Naive thymus-derived CD4-positive, alpha-beta T cell (primary cell): ENCODE data around the gene TRIM10. TPM values are rescaled to one million over a fixed set of nuclear protein-coding genes. Genes with fewer than 3 reads are reported as not detected.

Experiments
- ATAC-seq: fragments of 150-1000 bp; cut with Tn5 transposase; 2 replicates; pipeline ENCODE4 v1.10.0; 2021; ENCODE audit warnings: mild to moderate bottlenecking, moderate library complexity
- CTCF ChIA-PET: fragments of 350-600 bp; sonication (Branson Sonifier 250); formaldehyde crosslinking; loops from one replicate; lab custom pipeline; 2021; ENCODE audit warnings: antibody characterized with exemption; lab: Charles Lee
- POLR2A ChIA-PET: fragments of 350-600 bp; sonication (Branson Sonifier 250); formaldehyde crosslinking; loops from one replicate; lab custom pipeline; 2021; ENCODE audit warnings: antibody characterized with exemption, inconsistent platforms; lab: Charles Lee
- DNase-seq, 9 donors: peaks; one replicate each; pipeline versions ENCODE4 v3.0.0 to v3.0.0-alpha.2; 2020 to 2022; ENCODE audit warnings: mixed read lengths in 1 of 9
- H3K27ac ChIP-seq: one replicate; pipeline ENCODE4 v1.7.0; 2013; ENCODE audit warnings: mild to moderate bottlenecking, low read depth, low read length, moderate library complexity
- H3K27me3 ChIP-seq, 2 donors: one replicate each; pipeline ENCODE4 v1.7.0; 2013; ENCODE audit warnings: low read length in 2 of 2, mild to moderate bottlenecking in 2 of 2, moderate library complexity in 2 of 2; ENCODE audit not compliant: control insufficient read depth in 2 of 2, insufficient read depth in 2 of 2
- H3K36me3 ChIP-seq, 3 experiments: 1 replicate in 2 of 3; 2 replicates in 1 of 3; pipeline ENCODE4 v1.7.0; 2013; ENCODE audit warnings: low read length in 3 of 3, mild to moderate bottlenecking in 3 of 3, moderate library complexity in 1 of 3; ENCODE audit not compliant: insufficient read depth in 3 of 3, control insufficient read depth in 2 of 3
- H3K4me1 ChIP-seq, 2 donors: one replicate each; pipeline ENCODE4 v1.7.0; 2013; ENCODE audit warnings: low read length in 2 of 2, mild to moderate bottlenecking in 2 of 2, moderate library complexity in 1 of 2; ENCODE audit not compliant: control insufficient read depth in 2 of 2, insufficient read depth in 2 of 2
- H3K4me3 ChIP-seq: 2 replicates; pipeline ENCODE4 v1.7.0; 2013; ENCODE audit warnings: mild to moderate bottlenecking, low read length
- H3K9me3 ChIP-seq, 3 experiments: 1 replicate in 2 of 3; 2 replicates in 1 of 3; pipeline ENCODE4 v1.7.0; 2013; ENCODE audit warnings: low read length in 3 of 3; ENCODE audit not compliant: control insufficient read depth in 2 of 3
- H3K27ac Mint-ChIP-seq, 9 donors: one replicate each; pipeline ENCODE4 v1.8.0; 2020 to 2022; ENCODE audit warnings: mixed read lengths in 9 of 9, mild to moderate bottlenecking in 8 of 9, moderate library complexity in 5 of 9, inconsistent platforms in 2 of 9
- H3K27me3 Mint-ChIP-seq, 5 donors: one replicate each; pipeline ENCODE4 v1.8.0; 2021 to 2022; ENCODE audit warnings: mixed read lengths in 5 of 5, mild to moderate bottlenecking in 1 of 5
- H3K36me3 Mint-ChIP-seq, 5 donors: one replicate each; pipeline ENCODE4 v1.8.0; 2020 to 2022; ENCODE audit warnings: mixed read lengths in 5 of 5, mild to moderate bottlenecking in 3 of 5, inconsistent platforms in 1 of 5
- H3K4me1 Mint-ChIP-seq, 7 donors: one replicate each; pipeline ENCODE4 v1.8.0; 2020 to 2022; ENCODE audit warnings: mixed read lengths in 7 of 7, mild to moderate bottlenecking in 3 of 7, inconsistent platforms in 1 of 7
- H3K4me3 Mint-ChIP-seq, 10 donors: one replicate each; pipeline ENCODE4 v1.8.0; 2020 to 2022; ENCODE audit warnings: mild to moderate bottlenecking in 10 of 10, mixed read lengths in 10 of 10, moderate library complexity in 6 of 10, inconsistent platforms in 2 of 10
- H3K9me3 Mint-ChIP-seq, 11 donors: one replicate each; pipeline ENCODE4 v1.8.0; 2020 to 2022; ENCODE audit warnings: mixed read lengths in 11 of 11, mild to moderate bottlenecking in 4 of 11, inconsistent platforms in 1 of 11, moderate library complexity in 1 of 11
- intact Hi-C, 2 donors: fragments of 100-400 bp; cut with micrococcal nuclease; formaldehyde crosslinking; loops; one replicate each; pipeline ENCODE4 v1.15.1; 2023
- polyA plus RNA-seq, 2 donors: library from polyadenylated mRNA; unstranded; fragments of 300-500 nt; fragmentation: Illumina TruSeq; gene quantifications; one replicate each; pipeline ENCODE4 v1.2.3, GENCODE V29; 2021
- total RNA-seq, 6 experiments: library from RNA in 5 of 6; stranded (reverse) in 5 of 6; gene quantifications; 1 replicate in 5 of 6; 2 replicates in 1 of 6; pipeline ENCODE4 v1.2.3 and lab custom pipeline; 2021 to 2026

TRIM10 gene
- total and polyA plus RNA-seq, 7 experiments from 2014 or later = 0.12 TPM; not detected in 6

GRCh38 chr6:30194797-30195690, 34.0 kb upstream of the TRIM10 start:
- DNase-seq (no peak), ATAC-seq (no peak)
- Histone ChIP-seq H3K4me3 (no peak overlapping the region), H3K9me3 (no peaks in the 10 kb centered on the region), H3K27ac (no peak overlapping the region), H3K4me1 (no peaks in the 10 kb centered on the region), H3K27me3 (no peaks in the 10 kb centered on the region), H3K36me3 (peaks cover 21 to 77% (median 22%) of the 10 kb centered on the region in 3 experiments)
- Mint-ChIP-seq H3K36me3 (peaks cover 5 to 54% (median 16%) of the 10 kb centered on the region in 5 donors), H3K27me3 (no peaks in the 10 kb centered on the region), H3K27ac (peak overlapping the region in 8 of 9 donors; percentile 18 to 48 (median 34)), H3K9me3 (peaks cover 0 to 1% (median 0%) of the 10 kb centered on the region in 11 donors), H3K4me3 (no peak overlapping the region), H3K4me1 (peaks cover 0 to 12% (median 3%) of the 10 kb centered on the region in 7 donors)
- CTCF ChIA-PET = no interaction called here
- intact Hi-C loops = no loop called here
- POLR2A ChIA-PET = interaction anchor here (1.0 to 1.1 kb wide), 2 partner anchors 11 to 18 kb away, joined by 3 to 4 read pairs; partner anchors contain the start of gene TRIM26

- peaks cover 0 to 1% (median 0%) of the 10 kb centered on the region in 11 donors for H3K9me3 Mint-ChIP-seq
- intact Hi-C loops = no loop called here
- POLR2A ChIA-PET = interaction anchor here (0.6 kb wide), 1 partner anchor 27 kb away, joined by 3 read pairs; no protein-coding TSS in a partner anchor
- H3K27me3 Mint-ChIP-seq = no peaks in the 10 kb centered on the region
- no peak overlapping the region for H3K4me3 Mint-ChIP-seq
- peaks cover 0 to 7% (median 0%) of the 10 kb centered on the region in 7 donors for H3K4me1 Mint-ChIP-seq
- peak overlapping the region in 3 of 9 donors; percentile 11 to 69 (median 15) for H3K27ac Mint-ChIP-seq
- H3K27me3 ChIP-seq = no peaks in the 10 kb centered on the region
- H3K36me3 Mint-ChIP-seq = peaks cover under 1 to 65% (median 29%) of the 10 kb centered on the region in 5 donors
- no peak for ATAC-seq
- CTCF ChIA-PET = no interaction called here
- H3K27ac ChIP-seq = no peak overlapping the region
- no peaks in the 10 kb centered on the region for H3K4me1 ChIP-seq
- no peaks in the 10 kb centered on the region for H3K9me3 ChIP-seq
- no peak for DNase-seq
- no peak overlapping the region for H3K4me3 ChIP-seq
- H3K36me3 ChIP-seq = peaks cover 13 to 74% (median 25%) of the 10 kb centered on the region in 3 experiments
Measured at GRCh38 chr6:30192076-30192475, 31.1 kb upstream of the TRIM10 start.

GRCh38 chr6:30188541-30188940, 27.5 kb upstream of the TRIM10 start:
- peaks cover 11 to 77% (median 12%) of the 10 kb centered on the region in 3 experiments for H3K36me3 ChIP-seq
- H3K4me1 ChIP-seq = no peaks in the 10 kb centered on the region
- Mint-ChIP-seq H3K36me3 (peaks cover 4 to 67% (median 32%) of the 10 kb centered on the region in 5 donors), H3K27me3 (no peaks in the 10 kb centered on the region), H3K4me3 (no peak overlapping the region), H3K4me1 (no peaks in the 10 kb centered on the region), H3K9me3 (no peaks in the 10 kb centered on the region), H3K27ac (peak overlapping the region in 3 of 9 donors; percentile 40 to 50 (median 48))
- H3K27me3 ChIP-seq = no peaks in the 10 kb centered on the region
- no peak overlapping the region for H3K27ac ChIP-seq
- no peak for ATAC-seq
- no peaks in the 10 kb centered on the region for H3K9me3 ChIP-seq
- ChIA-PET CTCF (interaction anchor here (0.8 to 1.5 kb wide), 2 partner anchors 31 to 53 kb away, joined by 3 read pairs; partner anchors contain the start of gene TRIM40), POLR2A (no interaction called here)
- intact Hi-C loops = no loop called here
- no peak overlapping the region for H3K4me3 ChIP-seq
- DNase-seq = no peak

GRCh38 chr6:30185846-30186484, 25.0 kb upstream of the TRIM10 start:
- no peaks in the 10 kb centered on the region for H3K4me1 ChIP-seq
- CTCF ChIA-PET = no interaction called here
- Mint-ChIP-seq H3K9me3 (peaks cover 0 to 5% (median 0%) of the 10 kb centered on the region in 11 donors), H3K27ac (peak overlapping the region in 2 of 9 donors; percentile 2 to 53), H3K36me3 (peaks cover 4 to 52% (median 32%) of the 10 kb centered on the region in 5 donors), H3K4me1 (peaks cover 0 to 12% (median 0%) of the 10 kb centered on the region in 7 donors), H3K4me3 (no peak overlapping the region), H3K27me3 (peaks cover 0 to under 1% (median 0%) of the 10 kb centered on the region in 5 donors)
- no peak overlapping the region for H3K27ac ChIP-seq
- ATAC-seq (no peak), DNase-seq (no peak)
- POLR2A ChIA-PET = interaction anchor here (1.2 kb wide), 1 partner anchor 27 kb away, joined by 3 read pairs; the partner anchor contains the start of gene TRIM26
- H3K27me3 ChIP-seq = no peaks in the 10 kb centered on the region
- no peaks in the 10 kb centered on the region for H3K9me3 ChIP-seq
- peaks cover 11 to 61% (median 12%) of the 10 kb centered on the region in 3 experiments for H3K36me3 ChIP-seq
- no peak overlapping the region for H3K4me3 ChIP-seq
- intact Hi-C loops = no loop called here

- ATAC-seq = no peak
- peak overlapping the region in 6 of 9 donors; percentile 2 to 68 (median 40) for H3K27ac Mint-ChIP-seq
- POLR2A ChIA-PET = interaction anchor here (1.2 kb wide), 1 partner anchor 29 kb away, joined by 3 read pairs; the partner anchor contains the start of gene TRIM26
Measured at GRCh38 chr6:30184417-30185031, 23.5 kb upstream of the TRIM10 start.

GRCh38 chr6:30180145-30180544, 19.1 kb upstream of the TRIM10 start:
- Mint-ChIP-seq H3K36me3 (peaks cover 4 to 16% (median 7%) of the 10 kb centered on the region in 5 donors), H3K27ac (no peak overlapping the region), H3K27me3 (peaks cover 40 to 45% (median 43%) of the 10 kb centered on the region in 5 donors), H3K9me3 (peaks cover 0 to 18% (median 11%) of the 10 kb centered on the region in 11 donors), H3K4me3 (no peak overlapping the region), H3K4me1 (peaks cover 0 to 12% (median 0%) of the 10 kb centered on the region in 7 donors)
- H3K27ac ChIP-seq = no peak overlapping the region
- ChIA-PET POLR2A (interaction anchor here (0.7 kb wide), 1 partner anchor 1494 kb away, joined by 3 read pairs; no protein-coding TSS in a partner anchor), CTCF (interaction anchor here (0.6 kb wide), 1 partner anchor 48 kb away, joined by 3 read pairs; no protein-coding TSS in a partner anchor)
- peaks cover 0 to 4% of the 10 kb centered on the region in 2 donors for H3K27me3 ChIP-seq
- no peaks in the 10 kb centered on the region for H3K9me3 ChIP-seq
- no peak for ATAC-seq
- no peak for DNase-seq
- peaks cover 0 to 10% (median 0%) of the 10 kb centered on the region in 3 experiments for H3K36me3 ChIP-seq
- H3K4me3 ChIP-seq = no peak overlapping the region
- no peaks in the 10 kb centered on the region for H3K4me1 ChIP-seq
- intact Hi-C loops = no loop called here

More at GRCh38 chr6:30184417-30185031, 23.5 kb upstream of the TRIM10 start:
- peaks cover 0 to 12% (median 0%) of the 10 kb centered on the region in 7 donors for H3K4me1 Mint-ChIP-seq
- peaks cover 0 to 11% (median 4%) of the 10 kb centered on the region in 11 donors for H3K9me3 Mint-ChIP-seq
- no peaks in the 10 kb centered on the region for H3K9me3 ChIP-seq
- H3K27me3 Mint-ChIP-seq = peaks cover 2 to 7% (median 4%) of the 10 kb centered on the region in 5 donors
- H3K27me3 ChIP-seq = no peaks in the 10 kb centered on the region
- no peaks in the 10 kb centered on the region for H3K4me1 ChIP-seq
- peaks cover 2 to 46% (median 8%) of the 10 kb centered on the region in 3 experiments for H3K36me3 ChIP-seq
- no peak overlapping the region for H3K27ac ChIP-seq
- intact Hi-C loops = no loop called here
- H3K4me3 ChIP-seq = no peak overlapping the region
- H3K4me3 Mint-ChIP-seq = no peak overlapping the region
- CTCF ChIA-PET = no interaction called here
- no peak for DNase-seq
- H3K36me3 Mint-ChIP-seq = peaks cover 4 to 41% (median 25%) of the 10 kb centered on the region in 5 donors
